Neural cell (in vitro differentiated cells): Measurements from ENCODE around the gene TXNIP. TPM values are rescaled to one million over a fixed set of nuclear protein-coding genes. Genes with fewer than 3 reads are reported as not detected.

ENCODE experiments used
- H2AFZ ChIP-seq: fragments of 200-600, 300-800 bp; sonication (generic), shearing (Covaris generic); 2 replicates; pipeline ENCODE4 v1.6.0; 2014; ENCODE audit warnings: low read depth, mild to moderate bottlenecking, antibody characterized with exemption, low read length, moderate library complexity
- H3F3A ChIP-seq: fragments of 200-600 bp; shearing (Covaris generic); 2 replicates; pipeline ENCODE4 v1.6.1; 2016; ENCODE audit warnings: mild to moderate bottlenecking, moderate library complexity, mixed read lengths, antibody characterized with exemption, low read length; ENCODE audit not compliant: insufficient read depth, poor library complexity, severe bottlenecking
- H3K27ac ChIP-seq: fragments of 200-600, 300-800 bp; sonication (generic), shearing (Covaris generic); 2 replicates; pipeline ENCODE4 v1.5.1; 2014; ENCODE audit warnings: mild to moderate bottlenecking, low read length, moderate library complexity
- H3K27me3 ChIP-seq: fragments of 300-800, 200-600 bp; sonication (generic), shearing (Covaris generic); 2 replicates; pipeline ENCODE4 v1.6.0; 2014; ENCODE audit warnings: mild to moderate bottlenecking, low read depth, low read length, moderate library complexity; ENCODE audit not compliant: insufficient read depth
- H3K36me3 ChIP-seq: fragments of 300-800, 200-600 bp; sonication (generic), shearing (Covaris generic); 2 replicates; pipeline ENCODE4 v1.5.1; 2014; ENCODE audit warnings: mild to moderate bottlenecking, antibody characterized with exemption, low read length, moderate library complexity; ENCODE audit not compliant: insufficient read depth
- H3K4me2 ChIP-seq: fragments of 300-800, 200-600 bp; sonication (generic), shearing (Covaris generic); 2 replicates; pipeline ENCODE4 v1.6.0; 2014; ENCODE audit warnings: mild to moderate bottlenecking, low read length
- H3K4me3 ChIP-seq: fragments of 300-800, 200-600 bp; sonication (generic), shearing (Covaris generic); 2 replicates; pipeline ENCODE4 v1.5.1; 2014; ENCODE audit warnings: mild to moderate bottlenecking, low read length, moderate library complexity
- H3K79me2 ChIP-seq: fragments of 200-600 bp; shearing (Covaris generic); replicated peaks from 2 replicates; pipeline ENCODE4 v1.6.0; 2014; ENCODE audit warnings: mild to moderate bottlenecking, low read length, moderate library complexity; ENCODE audit not compliant: insufficient read depth
- H3K9ac ChIP-seq: fragments of 300-800, 200-600 bp; sonication (generic), shearing (Covaris generic); 2 replicates; pipeline ENCODE4 v1.6.1; 2016; ENCODE audit warnings: mild to moderate bottlenecking, low read length, mixed read lengths
- H3K9me2 ChIP-seq: fragments of 200-600 bp; shearing (Covaris generic); 2 replicates; pipeline ENCODE4 v1.6.1; 2016; ENCODE audit warnings: mild to moderate bottlenecking, low read length, mixed read lengths; ENCODE audit not compliant: insufficient read depth
- H3K9me3 ChIP-seq: fragments of 200-600, 300-800 bp; sonication (generic), shearing (Covaris generic); 2 replicates; pipeline ENCODE4 v1.6.1; 2016; ENCODE audit warnings: mild to moderate bottlenecking, mixed run types, low read length, moderate library complexity, mixed read lengths
- H4K20me1 ChIP-seq: fragments of 200-600 bp; shearing (Covaris generic); 2 replicates; pipeline ENCODE4 v1.6.1; 2016; ENCODE audit warnings: mild to moderate bottlenecking, mixed run types; ENCODE audit not compliant: insufficient read depth
- CTCF ChIP-seq: fragments of 450-650 bp; IDR thresholded peaks from 2 replicates; pipeline ENCODE4 v1.5.1; 2014; ENCODE audit warnings: antibody characterized with exemption, mild to moderate bottlenecking, moderate library complexity; ENCODE audit not compliant: poor library complexity, severe bottlenecking
- EP300 ChIP-seq: fragments of 450-650 bp; conservative IDR thresholded peaks from 2 replicates; pipeline ENCODE4 v1.6.1; 2014; ENCODE audit warnings: antibody characterized with exemption, mild to moderate bottlenecking, moderate library complexity; ENCODE audit not compliant: poor library complexity, severe bottlenecking
- EZH2 ChIP-seq: fragments of 200-600, 300-800 bp; shearing (Covaris generic), sonication (generic); IDR thresholded peaks from 2 replicates; pipeline ENCODE4 v1.6.1; 2014; ENCODE audit warnings: antibody characterized with exemption, low read length, borderline replicate concordance, mild to moderate bottlenecking; ENCODE audit not compliant: insufficient read depth, poor library complexity, severe bottlenecking
- MXI1 ChIP-seq: fragments of 450-650 bp; conservative IDR thresholded peaks from 2 replicates; pipeline ENCODE4 v1.6.1; 2014; ENCODE audit warnings: antibody characterized with exemption, mild to moderate bottlenecking; ENCODE audit not compliant: poor library complexity, severe bottlenecking
- POLR2AphosphoS5 ChIP-seq: IDR thresholded peaks from 2 replicates; pipeline ENCODE4 v1.6.1; 2012
- RAD21 ChIP-seq: fragments of 450-650 bp; conservative IDR thresholded peaks from 2 replicates; pipeline ENCODE4 v1.6.1; 2014; ENCODE audit warnings: antibody characterized with exemption, mild to moderate bottlenecking, moderate library complexity
- REST ChIP-seq: IDR thresholded peaks from 2 replicates; pipeline ENCODE4 v1.6.1; 2012; ENCODE audit warnings: borderline replicate concordance
- SMC3 ChIP-seq: fragments of 450-650 bp; conservative IDR thresholded peaks from 2 replicates; pipeline ENCODE4 v1.6.1; 2014; ENCODE audit warnings: antibody characterized with exemption, mild to moderate bottlenecking, moderate library complexity; ENCODE audit not compliant: poor library complexity
- TAF1 ChIP-seq: IDR thresholded peaks from 2 replicates; pipeline ENCODE4 v1.6.1; 2012; ENCODE audit warnings: low read depth
- polyA plus RNA-seq: library from polyadenylated mRNA; depleted of rRNA; stranded (reverse); fragments of >200 nt; gene quantifications from 2 replicates; pipeline ENCODE4 v1.2.3, GENCODE V29; 2014

Gene TXNIP
- polyA plus RNA-seq, 1 donor from 2014 or later = 140 TPM

GRCh38 chr1:146010126-146010738, 13.9 kb upstream of the TXNIP start:
- Histone ChIP-seq H3K36me3 (no peaks in the 10 kb centered on the region), H2AFZ (no peak overlapping the region)

More at GRCh38 chr1:146010126-146010738, 13.9 kb upstream of the TXNIP start:
- Histone ChIP-seq H3K27me3 (no peaks in the 10 kb centered on the region), H3K9ac (no peak overlapping the region), H3K4me2 (no peak overlapping the region), H3K9me2 (no peaks in the 10 kb centered on the region), H3K9me3 (no peaks in the 10 kb centered on the region), H3K27ac (no peak overlapping the region), H3K79me2 (no peaks in the 10 kb centered on the region), H3K4me3 (no peak overlapping the region), H4K20me1 (no peaks in the 10 kb centered on the region), H3F3A (no peaks in the 10 kb centered on the region)
- TF ChIP-seq TAF1 = no peak
- TF ChIP-seq EZH2 = no peak
- TF ChIP-seq EP300 = no peak
- no peak for TF ChIP-seq SMC3
- TF ChIP-seq MXI1 = no peak
- no peak for TF ChIP-seq REST
- TF ChIP-seq POLR2AphosphoS5 = no peak
- no peak for TF ChIP-seq RAD21
- no peak for TF ChIP-seq CTCF
